CD4-positive, alpha-beta T cell (primary cell): ENCODE data around the gene TMC7. TPM values are rescaled to one million over a fixed set of nuclear protein-coding genes. Genes with fewer than 3 reads are reported as not detected.
A peak's percentile ranks its signal among the peaks of the same experiment; 100 is the strongest.

Source experiments
- ATAC-seq: fragments of 200-7000 bp; cut with Tn5 transposase; one replicate; pipeline ENCODE4 v1.10.0; 2022; ENCODE audit warnings: mild to moderate bottlenecking; ENCODE audit not compliant: poor library complexity
- CTCF ChIA-PET: fragments of 350-600 bp; sonication (Branson Sonifier 250); formaldehyde crosslinking; loops from one replicate; lab custom pipeline; 2021; ENCODE audit warnings: antibody characterized with exemption, inconsistent platforms; lab: Charles Lee
- POLR2A ChIA-PET: fragments of 350-600 bp; sonication (Branson Sonifier 250); formaldehyde crosslinking; loops from one replicate; lab custom pipeline; 2021; ENCODE audit warnings: antibody characterized with exemption, inconsistent platforms; lab: Charles Lee
- DNase-seq, 14 experiments: peaks; one replicate each; pipeline ENCODE4 v3.0.0-alpha.2; 2013 to 2020; ENCODE audit warnings: mixed read lengths in 2 of 14
- H3K27ac ChIP-seq, 2 donors: one replicate each; pipeline versions ENCODE4 v1.5.1 to v1.7.0; 2013; ENCODE audit warnings: low read length in 2 of 2, low read depth in 1 of 2, mild to moderate bottlenecking in 1 of 2
- H3K27me3 ChIP-seq, 2 experiments: 1 replicate in 1 of 2; 2 replicates in 1 of 2; pipeline versions ENCODE4 v1.6.1 to v1.7.0; 2013; ENCODE audit warnings: low read length in 2 of 2, control low read depth in 1 of 2, mild to moderate bottlenecking in 1 of 2, moderate library complexity in 1 of 2; ENCODE audit not compliant: insufficient read depth in 2 of 2, control insufficient read depth in 1 of 2
- H3K36me3 ChIP-seq: one replicate; pipeline ENCODE4 v1.6.1; 2013; ENCODE audit warnings: low read length, control low read depth; ENCODE audit not compliant: insufficient read depth
- H3K4me1 ChIP-seq: one replicate; pipeline ENCODE4 v1.6.1; 2013; ENCODE audit warnings: low read length, control low read depth; ENCODE audit not compliant: insufficient read depth
- H3K4me3 ChIP-seq: one replicate; pipeline ENCODE4 v1.5.1; 2013; ENCODE audit warnings: mild to moderate bottlenecking, low read length, moderate library complexity
- H3K9me3 ChIP-seq, 2 experiments: 1 replicate in 1 of 2; 2 replicates in 1 of 2; pipeline versions ENCODE4 v1.6.1 to v1.7.0; 2013; ENCODE audit warnings: low read length in 2 of 2, mild to moderate bottlenecking in 2 of 2, control low read depth in 1 of 2, moderate library complexity in 1 of 2; ENCODE audit not compliant: control insufficient read depth in 1 of 2, insufficient read depth in 1 of 2
- H3K27ac Mint-ChIP-seq: one replicate; pipeline ENCODE4 v1.8.0; 2020; ENCODE audit warnings: mixed read lengths
- H3K27me3 Mint-ChIP-seq: one replicate; pipeline ENCODE4 v1.8.0; 2021; ENCODE audit warnings: mixed read lengths
- H3K36me3 Mint-ChIP-seq: one replicate; pipeline ENCODE4 v1.8.0; 2021; ENCODE audit warnings: low read depth, mixed read lengths
- H3K4me1 Mint-ChIP-seq: one replicate; pipeline ENCODE4 v1.8.0; 2021; ENCODE audit warnings: low read depth, mixed read lengths
- H3K4me3 Mint-ChIP-seq: one replicate; pipeline ENCODE4 v1.8.0; 2020; ENCODE audit warnings: mild to moderate bottlenecking, mixed read lengths
- H3K9me3 Mint-ChIP-seq: one replicate; pipeline ENCODE4 v1.8.0; 2020; ENCODE audit warnings: mixed read lengths
- intact Hi-C, 2 experiments: fragments of 100-400 bp; cut with DNase I in 1 of 2; cut with micrococcal nuclease in 1 of 2; formaldehyde crosslinking; loops; one replicate each; pipeline versions ENCODE4 v1.15.1 to v1.9.0; 2023 to 2025; cut with DNase I, micrococcal nuclease
- total RNA-seq, 174 experiments: library from RNA in 2 of 174; stranded (reverse) in 2 of 174; gene quantifications; one replicate each; pipeline ENCODE4 v1.2.3 and lab custom pipeline; 2021 to 2026
- TF ChIP-seq, protein P1 (sequence below): fragments of 200-600 bp; IDR thresholded peaks from one replicate; pipeline ENCODE4 v1.8.0; 2022; ENCODE audit warnings: antibody characterized with exemption, mild to moderate bottlenecking

Gene TMC7
- total RNA-seq, 2 experiments from 2014 or later = not detected

DNA sequence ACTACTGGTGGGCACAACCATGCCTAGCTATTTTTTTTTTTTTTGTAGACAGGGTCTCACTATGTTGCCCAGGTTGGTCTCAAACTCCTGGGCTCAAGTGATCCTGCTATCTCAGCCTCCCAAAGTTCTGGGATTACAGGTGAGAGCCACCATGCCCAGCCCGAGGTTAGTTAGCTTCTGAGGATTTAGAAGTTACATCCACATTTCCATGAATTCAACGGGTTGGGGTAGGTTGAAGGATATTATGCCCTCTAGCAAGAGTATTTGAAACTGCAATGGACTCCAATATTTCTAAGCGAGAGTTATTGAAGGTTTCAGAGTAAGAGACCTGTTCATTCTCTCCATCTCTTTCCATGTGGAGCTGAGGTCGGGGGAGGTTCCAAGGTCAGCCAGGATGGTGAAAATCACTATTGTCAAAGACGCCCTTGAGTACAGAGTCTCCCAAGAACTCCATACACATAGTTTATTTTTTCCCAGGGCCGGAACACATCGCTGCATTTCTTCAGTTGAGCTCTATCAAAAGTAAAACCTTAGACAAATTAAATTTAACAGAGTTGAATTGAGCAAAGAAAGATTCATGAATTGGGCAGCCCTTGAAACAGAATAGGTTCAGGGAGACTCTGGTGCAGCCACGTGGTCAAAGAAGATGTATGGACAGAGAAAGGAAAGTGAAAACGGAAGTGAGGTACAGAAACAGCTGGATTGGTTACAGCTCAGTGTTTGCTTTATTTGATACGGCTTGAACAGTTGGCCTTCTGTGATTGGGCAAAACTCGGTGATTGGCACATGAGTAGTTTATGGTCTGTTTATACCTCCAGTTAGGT is 111.0 kb downstream of the TMC7 start:
- peak in 3 of 14 experiments; percentile 27 to 36 (median 28) for DNase-seq
- no peaks in the 10 kb centered on the region for H3K36me3 Mint-ChIP-seq
- H3K27me3 Mint-ChIP-seq = peaks cover 35% of the 10 kb centered on the region
- Histone ChIP-seq H3K27me3 (no peaks in the 10 kb centered on the region), H3K9me3 (peaks cover 3 to 4% of the 10 kb centered on the region in 2 experiments), H3K4me1 (no peaks in the 10 kb centered on the region), H3K4me3 (no peak overlapping the region), H3K27ac (no peak overlapping the region), H3K36me3 (no peaks in the 10 kb centered on the region)
- no peaks in the 10 kb centered on the region for H3K9me3 Mint-ChIP-seq
- H3K4me3 Mint-ChIP-seq = no peak overlapping the region
- POLR2A ChIA-PET = no interaction called here
- intact Hi-C loops = no loop called here
- TF ChIP-seq, protein P1, sequence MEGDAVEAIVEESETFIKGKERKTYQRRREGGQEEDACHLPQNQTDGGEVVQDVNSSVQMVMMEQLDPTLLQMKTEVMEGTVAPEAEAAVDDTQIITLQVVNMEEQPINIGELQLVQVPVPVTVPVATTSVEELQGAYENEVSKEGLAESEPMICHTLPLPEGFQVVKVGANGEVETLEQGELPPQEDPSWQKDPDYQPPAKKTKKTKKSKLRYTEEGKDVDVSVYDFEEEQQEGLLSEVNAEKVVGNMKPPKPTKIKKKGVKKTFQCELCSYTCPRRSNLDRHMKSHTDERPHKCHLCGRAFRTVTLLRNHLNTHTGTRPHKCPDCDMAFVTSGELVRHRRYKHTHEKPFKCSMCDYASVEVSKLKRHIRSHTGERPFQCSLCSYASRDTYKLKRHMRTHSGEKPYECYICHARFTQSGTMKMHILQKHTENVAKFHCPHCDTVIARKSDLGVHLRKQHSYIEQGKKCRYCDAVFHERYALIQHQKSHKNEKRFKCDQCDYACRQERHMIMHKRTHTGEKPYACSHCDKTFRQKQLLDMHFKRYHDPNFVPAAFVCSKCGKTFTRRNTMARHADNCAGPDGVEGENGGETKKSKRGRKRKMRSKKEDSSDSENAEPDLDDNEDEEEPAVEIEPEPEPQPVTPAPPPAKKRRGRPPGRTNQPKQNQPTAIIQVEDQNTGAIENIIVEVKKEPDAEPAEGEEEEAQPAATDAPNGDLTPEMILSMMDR = no peak
- ATAC-seq = no peak
- H3K27ac Mint-ChIP-seq = no peak overlapping the region
- H3K4me1 Mint-ChIP-seq = no peaks in the 10 kb centered on the region
- CTCF ChIA-PET = no interaction called here

DNA sequence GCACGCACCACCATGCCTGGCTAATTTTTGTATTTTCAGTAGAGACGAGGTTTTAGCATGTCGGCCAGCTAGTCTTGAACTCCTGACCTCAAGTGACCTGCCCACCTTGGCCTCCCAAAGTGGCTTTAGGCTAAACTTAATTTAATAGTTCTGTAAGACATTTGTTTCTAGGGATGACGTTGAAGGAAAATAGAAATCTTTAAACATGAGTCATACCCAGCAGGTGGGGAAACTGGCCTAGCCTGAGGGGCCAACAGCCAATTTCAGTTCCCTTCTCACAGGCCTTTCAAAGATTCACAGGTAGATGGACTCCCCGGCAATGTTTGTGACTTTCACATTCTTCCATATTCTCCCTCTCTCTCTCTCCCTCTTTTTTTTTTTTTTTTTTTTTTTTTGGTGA is 111.9 kb downstream of the TMC7 start:
- Histone ChIP-seq H3K27me3 (no peaks in the 10 kb centered on the region), H3K27ac (no peak overlapping the region), H3K9me3 (peaks cover 3 to 4% of the 10 kb centered on the region in 2 experiments), H3K4me3 (no peak overlapping the region), H3K36me3 (no peaks in the 10 kb centered on the region), H3K4me1 (no peaks in the 10 kb centered on the region)
- Mint-ChIP-seq H3K27me3 (peaks cover 34% of the 10 kb centered on the region), H3K4me1 (no peaks in the 10 kb centered on the region), H3K9me3 (no peaks in the 10 kb centered on the region), H3K27ac (no peak overlapping the region), H3K4me3 (no peak overlapping the region), H3K36me3 (no peaks in the 10 kb centered on the region)
- TF ChIP-seq, protein P1 = no peak
- DNase-seq (no peak), ATAC-seq (no peak)
- CTCF ChIA-PET = interaction anchor here (0.5 kb wide), 1 partner anchor 513 kb away, joined by 3 read pairs; no protein-coding TSS in a partner anchor
- POLR2A ChIA-PET = no interaction called here
- intact Hi-C loops = no loop called here

DNA sequence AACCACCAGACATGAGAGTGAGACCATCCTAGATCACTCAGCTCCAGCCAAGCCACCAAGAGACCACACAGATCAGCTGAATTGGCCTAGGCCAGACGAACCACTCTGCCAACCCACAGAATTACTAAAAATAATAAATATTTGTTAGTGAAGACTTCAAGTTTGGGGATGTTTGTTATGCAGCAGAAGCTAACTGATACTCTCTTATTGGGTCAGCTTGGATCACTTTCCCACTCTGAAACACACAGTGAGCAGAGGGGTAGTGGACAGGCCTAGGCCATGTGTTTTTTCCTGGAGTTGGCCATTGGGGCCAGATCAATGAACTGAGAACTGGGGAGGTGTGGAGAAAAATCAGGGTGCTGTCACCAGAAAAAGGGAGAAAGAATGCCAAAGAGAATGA is 114.4 kb downstream of the TMC7 start:
- no peaks in the 10 kb centered on the region for H3K36me3 Mint-ChIP-seq

More for the DNA sequence above, 114.4 kb downstream of the TMC7 start:
- Histone ChIP-seq H3K36me3 (no peaks in the 10 kb centered on the region), H3K4me1 (no peaks in the 10 kb centered on the region), H3K27me3 (no peaks in the 10 kb centered on the region), H3K9me3 (peaks cover 0 to 3% of the 10 kb centered on the region in 2 experiments), H3K4me3 (no peak overlapping the region), H3K27ac (no peak overlapping the region)
- no peak overlapping the region for H3K27ac Mint-ChIP-seq
- no peak for ATAC-seq
- intact Hi-C loops = no loop called here
- H3K4me3 Mint-ChIP-seq = no peak overlapping the region
- TF ChIP-seq, protein P1 = no peak
- no peak for DNase-seq
- H3K27me3 Mint-ChIP-seq = peaks cover 24% of the 10 kb centered on the region
- H3K4me1 Mint-ChIP-seq = no peaks in the 10 kb centered on the region
- CTCF ChIA-PET = no interaction called here
- POLR2A ChIA-PET = no interaction called here
- H3K9me3 Mint-ChIP-seq = no peaks in the 10 kb centered on the region
